Coronary artery (tissue), 2 donors: ENCODE results near the gene C3orf85.

ENCODE experiments used
- DNase-seq: peaks from one replicate; pipeline ENCODE4 v3.0.0-alpha.2; 2017; ENCODE audit warnings: low spot score
- H3K27ac ChIP-seq, 2 donors: fragments of 200-600 bp; sonication (generic); one replicate each; pipeline ENCODE4 v1.5.1; 2016 to 2019
- H3K4me3 ChIP-seq: fragments of 200-600 bp; sonication (generic); 2 replicates; pipeline ENCODE4 v1.5.1; 2016; ENCODE audit warnings: mild to moderate bottlenecking, moderate library complexity
- CTCF ChIP-seq: fragments of 200-600 bp; sonication (generic); IDR thresholded peaks from one replicate; pipeline ENCODE4 v1.5.1; 2019; ENCODE audit warnings: antibody characterized with exemption

Gene C3orf85

GRCh38 chr3:109175411-109175810 lies 38.9 kb downstream of the C3orf85 start:
- H3K4me3 ChIP-seq = no peak overlapping the region
- DNase-seq = no peak
- TF ChIP-seq CTCF = no peak
- no peak overlapping the region for H3K27ac ChIP-seq

- no peak for TF ChIP-seq CTCF
- DNase-seq = no peak
- Histone ChIP-seq H3K4me3 (no peak overlapping the region), H3K27ac (no peak overlapping the region)
Measured at GRCh38 chr3:109176726-109177125, 40.2 kb downstream of the C3orf85 start.

- TF ChIP-seq CTCF = no peak
- Histone ChIP-seq H3K4me3 (no peak overlapping the region), H3K27ac (no peak overlapping the region)
- DNase-seq = no peak
Measured at GRCh38 chr3:109177908-109178307, 41.4 kb downstream of the C3orf85 start.

- DNase-seq = no peak
- H3K4me3 ChIP-seq = no peak overlapping the region
- H3K27ac ChIP-seq = no peak overlapping the region
- TF ChIP-seq CTCF = no peak
Measured at GRCh38 chr3:109178708-109179107, 42.2 kb downstream of the C3orf85 start.

GRCh38 chr3:109184726-109185125 lies 48.2 kb downstream of the C3orf85 start:
- TF ChIP-seq CTCF = no peak
- DNase-seq = no peak
- H3K27ac ChIP-seq = no peak overlapping the region
- H3K4me3 ChIP-seq = no peak overlapping the region

- TF ChIP-seq CTCF = no peak
- DNase-seq = no peak
- H3K27ac ChIP-seq = no peak overlapping the region
- H3K4me3 ChIP-seq = no peak overlapping the region
Measured at GRCh38 chr3:109187390-109187789, 50.9 kb downstream of the C3orf85 start.

GRCh38 chr3:109188741-109189140 lies 52.2 kb downstream of the C3orf85 start:
- no peak for DNase-seq
- TF ChIP-seq CTCF = no peak
- Histone ChIP-seq H3K4me3 (no peak overlapping the region), H3K27ac (no peak overlapping the region)
